OCI-LY1 (cell line): ENCODE data around the gene RAB40C.

Source experiments
- EZH2 ChIP-seq: fragments of 200-600 bp; sonication (generic), shearing (Covaris generic); IDR thresholded peaks from 2 replicates; pipeline ENCODE4 v1.8.0; 2017; ENCODE audit warnings: borderline replicate concordance, mixed run types, mild to moderate bottlenecking, antibody characterized with exemption, low read length, moderate library complexity, mixed read lengths
- TF ChIP-seq, protein P1 (sequence below): fragments of 200-600 bp; sonication (generic), shearing (Covaris generic); IDR thresholded peaks from 2 replicates; pipeline ENCODE4 v1.5.1; 2017; ENCODE audit warnings: mild to moderate bottlenecking, antibody characterized with exemption, low read length, moderate library complexity, mixed read lengths

DNA sequence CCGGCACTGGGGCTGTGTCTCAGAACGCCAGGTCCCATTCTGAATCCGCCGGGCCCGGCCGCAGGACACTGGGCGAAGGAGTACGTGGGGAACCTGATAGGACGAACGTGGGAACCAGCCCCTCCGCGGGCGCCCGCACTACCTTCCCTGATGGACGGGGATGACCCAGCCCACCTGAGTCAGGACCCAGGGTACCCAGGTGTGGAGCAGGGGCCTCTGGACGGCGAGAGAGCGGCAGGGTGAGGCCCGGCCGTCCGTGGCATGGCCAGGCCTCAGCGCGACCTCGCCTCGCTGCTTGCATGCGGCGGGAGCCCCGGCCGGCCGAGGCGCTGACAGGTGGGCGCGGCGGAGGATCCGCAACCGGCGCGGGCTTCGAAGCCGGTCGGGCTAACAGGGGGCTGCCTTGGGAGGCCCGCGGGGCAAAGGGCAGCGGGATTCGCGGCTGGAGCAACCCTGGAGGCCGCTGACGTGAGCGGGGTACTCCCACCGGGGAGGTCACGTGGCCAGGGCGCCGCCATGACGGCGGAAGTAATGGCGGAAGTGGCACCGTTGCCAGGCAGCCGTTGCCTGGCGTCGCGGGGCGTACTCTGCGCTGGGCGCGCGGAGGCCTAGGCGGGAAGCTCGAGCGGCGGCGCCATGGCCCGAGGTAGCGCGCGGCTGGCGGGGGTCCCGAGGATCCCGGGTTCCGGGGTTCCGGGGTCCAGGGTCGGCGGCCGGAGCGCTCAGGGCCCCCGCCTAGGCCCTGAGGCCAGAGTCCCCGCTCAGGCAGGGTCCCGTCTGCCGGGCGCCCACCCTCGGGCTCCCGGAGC, 59.1 kb downstream of the RAB40C start, which contains the start of gene WDR90:
- TF ChIP-seq, protein P1, sequence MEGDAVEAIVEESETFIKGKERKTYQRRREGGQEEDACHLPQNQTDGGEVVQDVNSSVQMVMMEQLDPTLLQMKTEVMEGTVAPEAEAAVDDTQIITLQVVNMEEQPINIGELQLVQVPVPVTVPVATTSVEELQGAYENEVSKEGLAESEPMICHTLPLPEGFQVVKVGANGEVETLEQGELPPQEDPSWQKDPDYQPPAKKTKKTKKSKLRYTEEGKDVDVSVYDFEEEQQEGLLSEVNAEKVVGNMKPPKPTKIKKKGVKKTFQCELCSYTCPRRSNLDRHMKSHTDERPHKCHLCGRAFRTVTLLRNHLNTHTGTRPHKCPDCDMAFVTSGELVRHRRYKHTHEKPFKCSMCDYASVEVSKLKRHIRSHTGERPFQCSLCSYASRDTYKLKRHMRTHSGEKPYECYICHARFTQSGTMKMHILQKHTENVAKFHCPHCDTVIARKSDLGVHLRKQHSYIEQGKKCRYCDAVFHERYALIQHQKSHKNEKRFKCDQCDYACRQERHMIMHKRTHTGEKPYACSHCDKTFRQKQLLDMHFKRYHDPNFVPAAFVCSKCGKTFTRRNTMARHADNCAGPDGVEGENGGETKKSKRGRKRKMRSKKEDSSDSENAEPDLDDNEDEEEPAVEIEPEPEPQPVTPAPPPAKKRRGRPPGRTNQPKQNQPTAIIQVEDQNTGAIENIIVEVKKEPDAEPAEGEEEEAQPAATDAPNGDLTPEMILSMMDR: no peak
- TF ChIP-seq EZH2: no peak
